DMS153 (cell line): ENCODE data around the gene BMPR1B.

Experiments used
- DNase-seq: peaks from one replicate; lab custom pipeline; 2025; lab: John Stamatoyannopoulos, UW

Gene BMPR1B

GRCh38 chr4:94757192-94758140 is at the start of gene BMPR1B:
BMPR1B (plus strand) TSS chr4:94757955; CDS start chr4:95104425, 346,470 bp downstream.
- DNase-seq = no peak

GRCh38 chr4:94711635-94712034 is 46.1 kb upstream of the BMPR1B start:
- no peak for DNase-seq

GRCh38 chr4:94714365-94715160 is 43.2 kb upstream of the BMPR1B start:
- no peak for DNase-seq

- no peak for DNase-seq
Observed at GRCh38 chr4:94715726-94716125, 42.0 kb upstream of the BMPR1B start.

- DNase-seq = no peak
Observed at GRCh38 chr4:94721310-94721709, 36.4 kb upstream of the BMPR1B start.

GRCh38 chr4:94722270-94722669 is 35.5 kb upstream of the BMPR1B start:
- no peak for DNase-seq

GRCh38 chr4:94722748-94723147 is 35.0 kb upstream of the BMPR1B start:
- no peak for DNase-seq

GRCh38 chr4:94724016-94724790 is 33.6 kb upstream of the BMPR1B start:
- DNase-seq = no peak

GRCh38 chr4:94726524-94727123 is 31.1 kb upstream of the BMPR1B start:
- DNase-seq = no peak

GRCh38 chr4:94728056-94728766 is 29.5 kb upstream of the BMPR1B start:
- no peak for DNase-seq

GRCh38 chr4:94732358-94732698 is 25.4 kb upstream of the BMPR1B start:
- no peak for DNase-seq

GRCh38 chr4:94739741-94740140 is 18.0 kb upstream of the BMPR1B start:
- no peak for DNase-seq

- DNase-seq = no peak
Observed at GRCh38 chr4:94741304-94741703, 16.5 kb upstream of the BMPR1B start.

- DNase-seq = no peak
Observed at GRCh38 chr4:94743838-94744237, 13.9 kb upstream of the BMPR1B start.

- no peak for DNase-seq
Observed at GRCh38 chr4:94744850-94745249, 12.9 kb upstream of the BMPR1B start.

- DNase-seq = no peak
Observed at GRCh38 chr4:94746746-94747145, 11.0 kb upstream of the BMPR1B start.

- DNase-seq = no peak
Observed at GRCh38 chr4:94758141-94758699, 465 bp downstream of the BMPR1B start.

- no peak for DNase-seq
Observed at GRCh38 chr4:94758700-94759399, 1.1 kb downstream of the BMPR1B start.

- DNase-seq = no peak
Observed at GRCh38 chr4:94759767-94760211, 2.0 kb downstream of the BMPR1B start.

GRCh38 chr4:94762326-94762725 is 4.6 kb downstream of the BMPR1B start:
- DNase-seq = no peak
